Body of pancreas (tissue), 4 donors: ENCODE results near the gene TBC1D24.

ENCODE experiments used
- CTCF ChIP-seq, 7 experiments: fragments of 450-650 bp in 4 of 7; fragments of 200-600 bp in 3 of 7; sonication (generic) in 3 of 7; IDR thresholded peaks; one replicate each; pipeline ENCODE4 v1.5.1; 2016 to 2019; ENCODE audit warnings: antibody characterized with exemption in 7 of 7
- POLR2A ChIP-seq, 3 donors: fragments of 450-650 bp; IDR thresholded peaks; one replicate each; pipeline ENCODE4 v1.6.1; 2016; ENCODE audit warnings: antibody characterized with exemption in 3 of 3, mild to moderate bottlenecking in 2 of 3

DNA sequence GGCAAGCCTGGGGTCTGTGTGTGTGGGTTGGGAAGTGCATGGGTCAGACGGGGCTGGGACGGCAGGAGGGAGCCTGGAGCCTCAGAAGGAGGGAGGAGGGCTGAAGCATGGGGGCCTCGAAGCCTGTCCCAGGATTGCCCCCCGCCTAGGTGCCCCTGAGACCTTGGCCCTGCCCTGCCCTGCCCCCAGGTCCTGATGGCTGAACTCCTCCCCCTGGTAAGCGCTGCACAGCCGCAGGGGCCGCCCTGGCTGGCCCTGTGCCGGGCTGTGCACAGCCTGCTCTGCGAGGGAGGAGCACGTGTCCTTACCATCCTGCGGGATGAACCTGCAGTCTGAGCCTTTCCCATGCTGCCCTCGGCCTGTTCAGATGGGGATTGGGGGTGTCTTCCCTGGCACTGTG is 10.6 kb upstream of the TBC1D24 start:
- TF ChIP-seq CTCF (IDR thresholded peaks at IDR 0.05) (no peak), POLR2A (IDR thresholded peaks at IDR 0.05) (no peak)
